GM21526 (cell line): Measurements from ENCODE around the gene TMBIM6.
"Not testable (repeated sequence)": the region's sequence is repeated elsewhere in the genome, so short reads cannot be mapped to it uniquely, and the experiment has no call there.

ENCODE experiments used
- ATAC-seq: cut with Tn5 transposase; IDR thresholded peaks from one replicate; pipeline ENCODE4 v1.9.1; 2021; ENCODE audit warnings: moderate library complexity; ENCODE audit not compliant: unreplicated experiment, low FRiP score

Gene TMBIM6

GRCh38 chr12:49728446-49728845, 12.9 kb upstream of the TMBIM6 start:
- no peak for ATAC-seq

GRCh38 chr12:49730050-49730449, 11.3 kb upstream of the TMBIM6 start:
- no peak for ATAC-seq

- ATAC-seq = no peak
Measured at GRCh38 chr12:49730568-49731101, 10.7 kb upstream of the TMBIM6 start.

- ATAC-seq = no peak
Measured at GRCh38 chr12:49733219-49734017, 7.9 kb upstream of the TMBIM6 start.

DNA sequence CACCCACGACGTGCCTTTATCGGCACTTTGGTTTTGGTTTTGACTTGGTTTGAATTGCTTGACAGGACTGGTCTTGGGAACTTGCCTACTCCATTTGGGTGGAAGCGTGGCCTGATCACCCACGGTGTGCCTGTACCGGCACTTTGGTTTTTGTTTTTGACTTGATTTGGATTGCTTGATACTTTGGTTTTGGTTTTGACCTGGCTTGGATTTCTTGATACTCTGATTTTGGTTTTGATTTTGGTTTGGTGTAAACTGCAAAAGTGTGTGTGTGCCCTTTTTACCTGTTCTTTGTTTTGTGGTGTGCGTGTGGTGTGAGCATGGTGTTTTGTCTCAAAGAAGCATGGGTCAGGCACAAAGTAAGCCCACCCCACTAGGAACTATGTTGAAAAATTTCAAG, 6.5 kb upstream of the TMBIM6 start:
- ATAC-seq = not testable (repeated sequence)

DNA sequence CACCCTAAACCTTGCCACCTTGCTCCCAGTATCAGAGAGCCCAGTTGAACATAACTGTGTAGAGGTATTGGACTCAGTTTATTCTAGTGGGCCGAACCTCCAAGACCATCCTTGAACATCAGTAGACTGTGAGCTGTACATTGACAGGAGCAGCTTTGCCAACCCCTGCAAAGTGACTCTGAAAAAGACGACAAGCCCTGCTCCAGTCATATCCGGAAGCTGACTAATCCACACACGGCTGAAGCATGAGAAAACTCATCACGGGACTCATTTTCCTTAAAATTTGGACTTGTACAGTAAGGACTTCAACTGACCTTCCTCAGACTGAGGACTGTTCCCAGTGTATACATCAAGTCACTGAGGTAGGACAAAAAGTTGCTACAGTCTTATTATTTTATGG, 2.6 kb upstream of the TMBIM6 start:
- ATAC-seq = not testable (repeated sequence)

GRCh38 chr12:49740277-49740676, 1.1 kb upstream of the TMBIM6 start:
- ATAC-seq = not testable (repeated sequence)

DNA sequence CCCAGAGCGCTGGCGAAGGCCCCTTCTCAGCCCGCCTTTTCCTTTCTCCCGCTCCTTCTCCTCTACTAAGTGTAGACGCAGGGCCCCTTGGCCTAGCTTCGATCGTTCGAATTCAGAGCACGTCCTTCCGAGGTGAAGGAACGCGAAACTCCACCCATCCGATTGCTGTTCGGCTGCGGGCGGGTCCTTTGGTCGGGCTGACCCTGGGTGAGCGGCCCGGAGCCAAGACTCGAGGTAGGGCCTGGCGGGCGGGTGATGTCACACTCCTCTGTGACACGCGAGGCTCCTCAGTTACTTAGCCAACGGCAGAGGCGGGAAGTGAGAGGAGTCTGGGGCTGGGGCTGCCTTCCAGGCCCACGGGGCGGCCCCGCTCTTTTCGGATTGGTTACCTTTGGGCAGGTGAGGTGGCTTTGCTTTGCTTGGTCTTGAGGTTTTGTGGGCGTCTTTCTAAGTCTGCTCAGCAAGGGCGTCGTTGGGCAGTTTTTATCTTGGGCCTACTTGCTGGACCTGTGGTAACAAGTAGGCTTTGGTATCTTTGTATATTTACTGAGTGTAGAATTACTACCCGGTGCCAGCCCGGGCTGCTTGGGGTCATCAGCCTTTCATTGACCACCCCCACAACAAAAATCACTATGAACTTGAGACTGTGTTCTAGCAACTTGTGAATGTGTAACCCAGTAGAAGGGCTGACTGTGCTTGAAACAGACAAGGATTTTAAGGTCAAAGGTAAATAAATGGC, 694 bp downstream of the TMBIM6 start:
- peak; percentile 58 for ATAC-seq

DNA sequence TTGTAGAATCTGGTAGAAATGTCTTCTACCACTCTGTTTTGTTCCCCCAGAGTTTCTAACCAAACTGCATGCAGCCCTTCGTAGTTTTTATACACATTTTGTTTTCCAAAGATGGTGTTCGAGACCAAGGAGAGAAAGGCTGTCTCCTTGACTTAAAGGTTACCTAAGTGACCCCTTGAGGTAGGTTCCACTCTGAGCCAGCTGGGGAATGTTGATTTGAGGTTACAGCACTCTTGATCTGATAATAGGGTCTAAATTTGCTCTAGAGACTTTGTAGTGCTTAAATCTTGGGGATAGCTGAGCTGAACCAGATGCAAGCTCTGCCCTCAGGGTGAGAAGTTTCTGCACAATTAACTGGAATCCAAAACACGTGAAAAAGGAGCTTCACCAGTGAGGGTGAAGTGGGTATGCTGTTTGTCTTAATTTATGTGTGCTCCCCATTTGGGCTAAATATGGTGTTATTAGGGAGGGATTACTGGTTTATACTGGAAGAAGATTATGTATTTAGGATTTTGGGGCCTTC, 3.1 kb downstream of the TMBIM6 start:
- no peak for ATAC-seq

DNA sequence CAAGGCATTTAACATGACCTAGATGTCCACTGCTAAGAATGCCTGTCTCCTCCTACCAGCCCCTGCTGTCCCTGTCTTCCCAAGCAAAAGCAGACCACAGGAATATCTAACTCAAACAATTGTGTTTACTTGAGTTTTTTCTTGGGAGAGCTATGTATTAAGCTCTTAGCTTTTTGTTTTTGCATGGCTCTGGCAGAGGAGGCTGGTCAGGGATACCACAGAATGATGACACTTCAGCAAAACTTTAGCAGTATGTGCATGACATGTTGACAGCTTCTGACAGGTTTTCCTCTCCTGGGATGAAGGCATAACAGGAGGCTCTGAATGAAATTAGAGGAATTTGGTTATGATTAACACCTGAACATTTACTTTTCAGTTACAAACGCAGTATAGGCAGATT, 6.9 kb downstream of the TMBIM6 start:
- no peak for ATAC-seq

GRCh38 chr12:49748800-49749199, 7.4 kb downstream of the TMBIM6 start:
- ATAC-seq = no peak

GRCh38 chr12:49750027-49750995, 9.0 kb downstream of the TMBIM6 start:
- no peak for ATAC-seq

GRCh38 chr12:49750996-49751393, 9.6 kb downstream of the TMBIM6 start:
- no peak for ATAC-seq

DNA sequence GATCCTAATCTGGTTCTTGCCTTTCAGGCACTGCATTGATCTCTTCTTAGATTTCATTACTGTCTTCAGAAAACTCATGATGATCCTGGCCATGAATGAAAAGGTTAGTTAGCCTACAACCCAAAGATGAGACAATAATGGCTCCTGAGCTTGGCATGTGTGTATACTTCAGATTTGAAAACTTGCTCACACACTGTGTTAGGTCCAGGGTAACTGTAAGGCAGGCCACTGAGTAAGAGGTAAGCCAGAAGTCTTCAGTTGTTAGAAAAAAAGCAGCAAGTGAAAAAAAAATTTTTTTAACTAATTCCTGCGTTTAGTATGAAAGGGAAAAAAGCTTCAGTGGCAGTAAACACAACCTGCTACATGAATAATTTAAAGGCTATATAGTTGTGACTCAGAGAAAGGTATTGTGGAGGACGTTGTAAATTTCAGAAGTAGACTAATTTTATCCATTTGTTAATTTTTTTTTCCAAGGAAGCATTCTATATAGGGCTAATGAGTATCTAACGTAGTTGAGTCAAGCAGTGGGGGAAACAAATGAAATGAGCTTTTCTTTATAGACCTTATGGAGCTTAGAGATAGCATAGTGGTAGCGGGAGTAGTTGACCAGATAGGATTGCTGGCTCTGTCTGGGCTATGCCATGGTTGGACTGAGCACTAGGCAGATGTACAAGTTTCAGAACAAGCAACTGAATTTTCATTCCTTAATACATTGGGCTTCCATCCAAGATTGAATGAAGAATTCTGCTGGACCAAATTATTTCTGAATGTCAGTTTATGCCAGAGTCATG, 20.5 kb downstream of the TMBIM6 start:
- no peak for ATAC-seq

GRCh38 chr12:49762468-49762847, 21.1 kb downstream of the TMBIM6 start:
- ATAC-seq = no peak

- no peak for ATAC-seq
Measured at GRCh38 chr12:49763006-49763591, 21.7 kb downstream of the TMBIM6 start.

DNA sequence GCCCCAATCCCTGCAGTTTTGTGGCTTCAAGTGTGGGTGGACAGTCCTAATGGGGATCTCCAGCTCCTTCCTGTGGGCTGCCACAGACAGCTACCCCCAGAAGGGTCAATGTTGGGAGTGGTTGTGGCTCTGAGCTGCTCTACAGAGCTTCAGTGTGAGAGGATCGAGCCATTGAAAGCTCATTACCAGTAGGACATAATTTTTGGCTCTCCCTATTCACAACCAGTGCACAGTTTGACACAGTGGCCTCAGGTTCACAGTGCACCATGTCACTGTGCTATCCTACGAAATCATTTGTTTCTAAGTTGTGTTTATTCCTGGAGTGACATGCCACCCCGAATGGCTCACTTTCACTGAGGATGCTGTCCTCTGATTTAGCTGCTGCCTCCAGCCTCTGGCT, 22.8 kb downstream of the TMBIM6 start:
- ATAC-seq = no peak

DNA sequence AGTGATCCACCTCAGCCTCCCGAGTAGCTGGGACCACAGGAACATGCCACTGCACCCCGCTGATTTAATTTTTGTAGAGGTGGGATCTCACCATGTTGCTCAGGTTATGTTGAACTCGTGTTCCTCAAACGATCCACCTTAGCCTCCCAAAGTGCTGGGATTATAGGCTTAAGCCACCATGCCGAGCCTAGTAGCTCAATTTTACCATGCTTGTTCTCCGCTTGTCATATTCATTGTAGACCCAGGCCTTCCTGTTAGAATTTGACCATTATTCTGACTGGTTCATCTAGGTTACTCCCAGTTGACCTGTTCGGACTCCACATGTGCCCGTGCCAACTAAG, 24.7 kb downstream of the TMBIM6 start:
- no peak for ATAC-seq

GRCh38 chr12:49767333-49767732, 26.0 kb downstream of the TMBIM6 start:
- ATAC-seq = no peak
